GM19043 (cell line): ENCODE measurements around the gene NEDD4L.
"Not testable (repeated sequence)": the region's sequence is repeated elsewhere in the genome, so short reads cannot be mapped to it uniquely, and the experiment has no call there.

Source experiments
- ATAC-seq: cut with Tn5 transposase; IDR thresholded peaks from one replicate; pipeline ENCODE4 v1.9.1; 2021; ENCODE audit warnings: low read depth; ENCODE audit not compliant: unreplicated experiment

NEDD4L gene

DNA sequence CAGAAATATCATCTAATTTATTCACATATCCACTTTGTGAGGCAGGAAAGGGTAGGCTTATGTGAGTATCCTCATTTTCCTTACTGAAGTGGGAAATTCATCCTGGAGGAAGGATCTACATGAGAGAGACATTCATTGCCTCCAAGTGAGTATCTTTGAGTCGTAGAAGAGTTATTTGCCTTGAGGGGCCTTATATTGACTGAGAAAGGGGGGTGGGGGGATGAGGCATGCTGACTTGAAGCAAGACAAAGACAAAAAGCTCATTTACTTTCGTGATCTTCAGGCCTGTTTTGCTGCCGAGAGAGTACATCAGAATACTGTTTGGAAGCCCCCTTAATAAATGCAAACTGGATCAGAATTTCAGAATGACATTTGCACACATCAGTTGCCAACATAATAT lies 17.6 kb upstream of the NEDD4L start:
- no peak for ATAC-seq

DNA sequence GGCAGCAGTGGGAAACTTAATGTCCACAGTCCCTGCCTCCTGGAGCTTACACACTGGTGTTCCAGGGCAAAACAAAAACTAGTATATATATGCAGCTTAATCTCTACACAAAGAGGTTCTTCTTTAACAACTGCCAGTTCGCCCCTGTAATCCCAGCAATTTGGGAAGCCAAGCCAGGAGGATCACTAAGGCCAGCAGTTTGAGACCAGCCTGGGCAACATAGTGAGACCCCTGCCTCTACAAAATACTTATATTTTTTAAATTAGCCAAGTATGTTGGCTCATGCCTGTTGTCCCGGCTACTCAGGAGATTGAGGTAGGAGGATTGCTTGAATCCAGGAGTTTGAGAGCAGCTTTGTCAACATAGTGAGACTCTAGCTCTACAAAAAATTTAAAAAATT lies 17.2 kb upstream of the NEDD4L start:
- ATAC-seq, result no peak

DNA sequence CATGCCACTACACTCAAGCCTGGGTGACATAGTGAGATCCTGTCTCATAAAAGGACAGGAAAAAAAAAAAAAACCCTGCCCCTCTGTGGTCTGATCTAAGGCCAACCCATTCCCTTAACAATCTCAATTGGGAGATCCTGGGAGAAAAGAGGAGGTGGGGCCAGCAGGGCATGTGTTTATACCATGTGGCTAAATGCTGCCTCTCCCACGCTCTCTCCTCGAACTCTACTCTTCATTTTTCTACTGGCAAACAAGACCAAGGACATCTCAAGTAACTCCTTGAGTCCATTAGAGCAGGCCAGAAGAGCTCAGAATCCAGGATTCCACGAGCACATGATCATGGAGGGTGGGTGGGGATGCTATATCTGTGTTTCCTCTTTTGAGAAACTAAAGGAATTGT lies 16.7 kb upstream of the NEDD4L start:
- no peak for ATAC-seq

DNA sequence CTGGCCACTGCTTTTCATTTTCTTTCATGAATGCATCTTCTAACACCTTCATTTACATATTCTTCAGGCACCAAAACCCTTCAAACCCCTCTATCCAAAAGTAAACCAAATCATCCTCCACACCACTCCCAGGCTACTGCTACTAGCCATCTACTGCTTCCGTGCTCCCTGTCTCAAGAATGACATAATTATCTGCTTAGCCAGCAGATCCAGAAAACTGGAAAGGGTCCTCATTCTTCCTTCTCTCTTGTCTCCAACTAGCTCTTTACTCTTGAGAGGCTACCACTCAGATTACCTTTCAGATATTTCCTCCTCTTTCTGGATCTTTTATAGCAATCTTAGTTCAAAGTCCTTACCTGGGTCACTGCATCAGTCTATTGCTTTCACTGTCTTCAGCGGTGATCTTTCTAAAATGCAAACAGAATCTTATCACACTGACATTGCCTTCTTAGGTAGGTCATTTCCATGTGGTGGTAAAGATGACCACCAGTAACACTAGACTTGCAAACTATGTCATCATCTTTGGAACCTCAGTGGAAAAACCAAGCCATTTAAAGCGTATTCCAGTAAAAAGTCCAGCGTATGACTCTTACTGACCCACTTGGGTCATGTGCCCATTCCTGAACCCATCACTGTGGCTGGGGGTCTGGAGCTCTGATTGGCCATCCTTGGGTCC lies 15.8 kb upstream of the NEDD4L start:
- no peak for ATAC-seq

DNA sequence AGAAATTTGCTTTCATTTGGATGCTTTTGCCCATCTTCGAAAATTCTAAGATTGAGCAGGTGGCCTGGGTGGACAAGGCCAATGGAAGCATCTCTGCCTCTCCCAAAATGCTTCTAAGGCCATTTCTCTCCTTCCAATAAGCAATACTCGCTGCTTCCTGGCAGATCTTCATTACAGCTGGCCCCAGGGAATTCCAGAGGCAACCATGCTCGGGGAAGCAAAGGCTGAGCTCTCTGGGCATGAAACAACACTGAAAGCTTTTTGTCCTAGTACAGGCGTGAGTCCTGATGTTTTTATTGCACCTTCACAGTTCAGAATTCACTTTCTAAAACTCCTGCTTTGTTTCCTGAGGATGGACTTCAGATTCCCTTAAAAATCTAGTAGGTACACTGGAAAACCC lies 11.8 kb upstream of the NEDD4L start:
- no peak for ATAC-seq

DNA sequence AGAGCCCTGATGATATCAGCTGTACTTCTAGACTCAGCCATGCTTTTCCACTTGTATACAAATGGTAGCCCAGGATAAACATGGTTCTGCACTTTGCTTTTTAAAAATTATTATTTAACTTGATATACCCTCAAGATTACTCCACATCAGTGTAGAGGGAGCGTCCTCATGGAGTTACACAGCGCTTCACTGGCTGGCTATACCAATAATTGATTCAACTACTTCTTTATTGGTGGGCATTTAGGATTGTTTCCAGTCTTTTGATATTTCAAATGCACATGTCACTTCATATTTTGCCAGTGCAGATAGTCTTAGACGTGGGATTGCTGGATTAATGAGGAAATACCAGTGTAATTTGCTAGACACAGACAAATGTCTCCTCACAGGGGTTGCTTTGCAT lies 10.8 kb upstream of the NEDD4L start:
- no peak for ATAC-seq

DNA sequence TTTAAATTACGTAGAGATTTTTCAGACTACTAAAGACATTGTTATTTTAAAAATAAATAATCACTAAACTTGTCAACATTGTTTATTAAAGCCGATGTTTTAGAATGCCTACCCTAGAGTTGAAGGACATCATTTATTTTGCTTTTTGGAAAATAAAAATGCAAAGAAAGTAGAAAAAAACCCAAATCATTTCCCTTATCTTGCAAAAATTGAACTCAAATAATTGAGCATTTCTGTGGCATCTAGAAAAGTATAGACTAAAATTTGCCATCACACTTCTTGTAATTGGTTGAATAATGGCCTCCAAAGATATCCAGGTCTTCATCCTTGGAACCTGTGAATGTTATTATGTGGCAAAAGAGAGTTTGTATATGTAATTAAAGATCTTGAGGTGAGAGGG lies 9.7 kb upstream of the NEDD4L start:
- no peak for ATAC-seq

DNA sequence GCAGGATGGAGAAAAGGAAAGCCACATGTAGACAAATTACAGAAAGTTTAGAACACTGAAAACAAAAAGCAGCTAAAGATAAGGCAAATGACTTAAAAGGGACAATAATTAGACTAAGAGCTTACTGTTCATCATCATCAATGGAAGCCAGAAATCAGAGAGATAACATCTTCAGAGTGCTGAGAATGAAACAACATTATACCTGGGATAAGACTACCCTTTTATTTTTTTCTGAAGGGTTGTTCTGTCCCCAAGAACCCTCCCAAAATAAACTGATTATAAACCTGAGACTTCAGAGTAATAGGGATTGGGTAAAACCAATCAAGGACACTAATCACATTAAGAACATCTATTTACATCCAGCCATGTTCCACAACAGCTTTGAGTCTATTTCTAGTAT lies 6.9 kb upstream of the NEDD4L start:
- ATAC-seq, result no peak

DNA sequence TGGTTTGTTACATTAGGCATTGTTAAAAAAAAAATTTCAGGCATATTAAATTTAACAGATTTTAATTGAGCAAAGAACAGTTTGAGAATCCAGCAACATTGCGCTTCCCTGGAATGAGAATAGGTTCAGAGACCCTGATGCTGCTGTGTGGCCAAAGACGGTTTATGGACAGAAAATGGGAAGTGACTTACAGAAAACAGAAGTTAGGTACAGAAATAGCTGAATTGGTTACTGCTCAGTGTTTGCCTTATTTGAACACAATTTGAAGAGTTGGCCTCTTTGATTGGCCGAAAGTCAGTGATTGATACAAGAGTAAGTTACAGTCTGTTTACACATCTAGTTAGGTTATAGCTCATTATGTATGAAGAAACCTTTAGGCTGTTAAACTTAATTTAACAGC lies 6.0 kb upstream of the NEDD4L start:
- ATAC-seq, result no peak

DNA sequence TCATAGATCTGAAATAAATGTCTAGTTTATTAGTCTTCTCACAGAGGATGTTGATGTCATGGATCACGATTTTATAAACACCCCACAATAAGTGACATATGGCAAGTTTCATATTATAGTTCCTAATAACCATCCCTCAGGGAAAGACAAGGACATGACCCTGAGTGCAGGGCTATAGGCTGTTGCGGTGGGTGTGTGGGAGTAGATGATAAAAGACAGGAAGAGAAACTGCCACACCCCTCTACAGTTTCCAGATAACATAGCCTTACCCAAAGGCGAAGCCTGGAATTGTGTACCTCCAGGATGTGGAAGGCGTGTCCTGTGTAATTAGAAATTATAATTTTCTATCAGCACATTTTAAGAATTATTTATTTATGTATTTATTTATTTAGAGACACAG lies 2.4 kb upstream of the NEDD4L start:
- ATAC-seq, result no peak

DNA sequence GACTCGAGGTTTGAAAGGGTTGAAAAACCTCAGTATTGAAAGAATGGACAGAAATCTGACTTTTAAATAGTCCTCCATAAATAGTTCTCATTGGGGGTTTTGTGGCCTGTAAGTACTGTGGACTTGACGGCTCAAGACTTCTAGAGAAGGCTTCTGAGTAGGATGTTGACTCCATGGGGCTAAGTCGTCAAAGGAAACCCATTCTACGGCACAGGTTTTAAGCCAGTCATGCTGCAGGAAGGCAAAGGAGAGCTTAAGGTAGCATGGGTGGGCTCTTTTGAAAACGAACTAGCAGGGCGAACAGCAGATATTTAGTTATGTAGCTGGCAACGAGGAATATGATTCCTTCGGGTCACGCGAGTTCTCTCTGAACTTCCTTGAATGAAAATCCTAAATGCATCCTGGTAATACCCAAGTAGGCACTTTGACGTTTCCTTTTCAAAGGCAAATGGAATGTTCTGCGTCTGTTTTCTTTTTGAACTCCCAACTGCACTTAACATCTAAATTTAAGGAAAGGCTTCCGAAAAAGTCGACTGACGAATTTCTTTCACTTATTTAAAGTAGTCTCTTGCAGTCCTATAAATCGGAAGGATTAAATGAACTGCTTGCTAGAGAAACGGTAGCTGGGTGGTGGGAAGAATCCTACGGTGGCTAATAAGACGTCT lies 1.1 kb upstream of the NEDD4L start:
- no peak for ATAC-seq

DNA sequence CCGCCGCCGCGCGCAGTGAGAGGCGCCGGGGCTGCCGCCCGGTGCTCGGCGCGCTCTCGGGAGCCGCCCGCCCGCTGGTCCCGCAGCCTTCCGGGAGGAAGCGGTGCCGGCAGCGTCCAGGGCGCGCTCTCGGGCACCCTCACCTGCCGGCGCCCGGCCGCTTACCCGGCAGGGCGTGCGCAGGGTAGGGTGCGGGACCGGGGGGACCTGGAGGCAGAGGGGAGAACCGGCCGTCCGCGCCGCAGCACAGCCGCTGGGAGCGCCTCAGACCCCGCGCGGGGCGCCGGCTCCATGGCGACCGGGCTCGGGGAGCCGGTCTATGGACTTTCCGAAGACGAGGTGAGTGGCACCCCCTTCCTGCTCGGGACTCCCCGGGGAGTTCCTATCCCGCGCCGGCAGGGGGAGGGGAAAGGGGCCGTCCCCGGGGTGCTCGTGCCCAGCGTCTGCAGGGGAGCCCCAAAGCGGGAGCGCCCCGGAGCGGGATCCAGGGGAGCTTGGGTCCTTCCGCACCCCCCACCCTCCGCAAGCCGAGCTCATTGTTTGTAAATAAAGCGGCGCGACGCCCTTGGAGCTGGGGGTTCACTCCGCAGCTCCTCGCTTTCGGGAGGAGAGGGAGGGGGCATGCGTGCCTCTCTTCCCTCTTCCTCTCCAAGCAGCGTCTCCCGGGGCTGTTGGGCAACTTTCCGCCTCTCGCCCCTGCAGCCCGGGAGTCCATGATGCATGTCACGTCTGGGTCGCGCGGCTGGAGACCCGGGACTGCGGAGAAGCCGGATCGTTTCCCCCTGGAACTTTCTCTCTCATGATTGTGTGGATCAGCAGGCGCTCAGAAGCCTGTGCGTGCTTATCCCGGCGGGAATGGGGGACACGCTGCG lies 580 bp downstream of the NEDD4L start:
- ATAC-seq, result peak; percentile 31

DNA sequence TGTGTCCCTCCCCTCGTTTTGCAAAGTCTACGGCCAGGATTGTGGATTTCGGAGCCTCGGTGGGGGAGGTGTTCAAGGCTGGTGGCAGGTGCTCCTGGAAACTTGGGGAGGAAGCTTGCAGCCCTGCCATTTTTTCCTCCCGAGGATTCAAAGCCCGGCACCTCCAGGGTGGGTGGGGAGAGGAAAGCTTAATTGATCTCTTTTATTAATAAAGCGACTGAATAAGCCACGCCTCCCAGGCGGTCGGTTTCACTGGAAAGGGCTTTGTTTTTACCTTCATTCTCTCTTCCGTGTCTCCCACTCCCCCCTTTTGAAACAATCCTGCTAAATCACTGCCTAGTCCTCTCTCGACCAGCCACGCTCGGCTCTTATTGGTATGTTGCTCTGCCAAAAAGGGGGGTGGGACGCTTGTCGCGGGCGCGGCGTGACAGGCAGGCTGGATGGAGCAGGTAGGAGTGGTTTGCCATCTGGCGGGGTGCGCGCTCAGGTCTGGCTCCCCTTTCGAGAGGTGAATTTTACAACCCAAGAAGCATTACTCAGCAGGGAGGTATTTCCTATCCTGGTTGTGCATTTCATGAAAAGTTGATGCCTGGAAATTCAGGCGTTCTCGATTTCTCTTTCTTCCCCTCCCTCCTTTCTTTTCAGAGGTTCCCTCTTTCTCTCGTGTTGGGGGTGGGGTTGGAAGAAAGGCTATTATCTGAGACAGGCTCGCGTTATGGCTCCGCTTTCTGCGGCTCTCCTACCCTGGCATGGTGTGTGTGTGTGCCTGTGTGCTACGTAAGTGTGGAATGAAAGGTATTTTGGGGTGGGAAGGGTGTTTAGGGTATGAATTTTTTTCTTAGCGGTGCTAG lies 1.4 kb downstream of the NEDD4L start:
- ATAC-seq, result no peak

DNA sequence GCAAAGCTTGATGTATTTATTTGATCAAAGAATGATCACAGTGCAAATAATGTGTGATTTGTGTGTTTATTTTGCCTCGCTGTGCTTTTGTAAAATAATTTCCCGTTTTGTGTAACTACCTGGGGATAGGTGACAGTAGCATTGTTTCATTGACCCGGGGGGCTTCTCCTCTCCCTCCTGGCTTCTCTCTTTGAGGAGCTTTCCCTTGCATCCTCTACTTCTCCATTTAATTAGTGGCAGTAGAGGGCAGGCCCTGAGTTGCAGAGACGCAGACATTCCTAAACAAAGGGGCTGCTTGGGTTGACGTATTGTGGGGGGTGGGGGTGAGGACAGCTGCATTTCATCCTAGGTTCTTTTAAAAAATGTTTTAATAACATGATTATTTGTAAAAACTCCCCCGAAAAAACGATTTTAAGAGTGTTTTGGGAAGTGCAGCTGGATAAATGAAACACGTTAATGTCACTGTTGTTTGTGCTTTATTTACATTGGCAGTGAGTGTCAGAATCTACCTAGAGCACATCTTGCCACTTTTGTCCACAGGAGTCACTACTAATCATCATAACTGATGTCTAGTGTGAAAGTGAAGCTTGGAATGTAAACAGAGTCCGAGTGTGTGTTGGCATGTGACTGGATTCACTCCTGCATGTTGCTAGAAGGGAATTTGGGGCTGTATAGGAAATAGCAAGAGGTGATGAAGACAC lies 2.2 kb downstream of the NEDD4L start:
- no peak for ATAC-seq

DNA sequence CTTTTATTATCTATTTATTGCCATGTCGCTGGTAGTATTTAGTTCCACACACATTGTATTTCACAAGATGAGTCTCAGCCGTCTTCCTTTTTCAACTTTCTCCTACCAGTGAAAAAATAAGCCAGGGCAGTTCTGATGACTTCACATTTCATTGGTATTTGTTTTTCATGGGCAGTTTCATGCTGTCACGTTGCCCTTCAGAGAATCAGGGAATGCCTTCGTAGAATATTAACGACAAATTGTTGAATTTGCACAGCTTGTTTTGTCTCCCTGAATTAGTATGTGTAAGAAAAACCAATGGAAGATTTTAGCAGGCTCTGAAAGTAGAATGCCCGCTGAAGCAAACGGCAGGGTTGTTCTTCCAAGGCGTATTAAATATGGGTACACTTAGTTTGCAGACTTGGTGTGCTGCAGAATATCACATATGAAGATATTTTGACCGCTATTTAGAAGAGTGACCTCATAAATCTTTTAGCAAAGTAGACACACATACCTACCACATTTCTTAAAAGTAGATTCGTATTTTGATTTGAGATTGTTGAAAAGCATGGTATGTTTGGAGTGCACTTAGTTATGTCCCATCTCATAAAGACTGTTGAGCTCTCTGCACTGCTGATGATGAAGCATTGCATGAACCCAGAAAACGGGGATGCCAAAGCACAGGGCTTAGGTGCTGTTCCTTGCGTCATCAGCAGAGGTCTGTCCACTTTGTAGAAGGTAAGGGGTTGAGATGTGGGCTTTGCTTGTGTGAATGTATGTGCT lies 2.9 kb downstream of the NEDD4L start:
- no peak for ATAC-seq

DNA sequence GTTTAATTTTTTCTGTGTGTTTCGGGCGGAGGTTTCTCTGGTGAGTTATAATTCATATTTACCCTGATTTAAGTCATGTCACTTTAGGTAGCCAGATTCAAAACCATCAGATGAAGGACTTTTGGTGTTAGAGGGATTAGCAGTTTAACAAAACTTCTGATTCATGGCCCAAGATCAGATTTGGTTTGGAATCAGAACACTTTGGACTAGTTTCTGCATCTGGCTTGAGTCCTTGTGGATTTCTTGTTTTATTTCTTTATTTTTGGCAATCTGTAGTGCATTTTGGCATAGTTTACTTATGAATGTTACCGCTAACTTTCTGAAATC lies 3.5 kb downstream of the NEDD4L start:
- no peak for ATAC-seq

DNA sequence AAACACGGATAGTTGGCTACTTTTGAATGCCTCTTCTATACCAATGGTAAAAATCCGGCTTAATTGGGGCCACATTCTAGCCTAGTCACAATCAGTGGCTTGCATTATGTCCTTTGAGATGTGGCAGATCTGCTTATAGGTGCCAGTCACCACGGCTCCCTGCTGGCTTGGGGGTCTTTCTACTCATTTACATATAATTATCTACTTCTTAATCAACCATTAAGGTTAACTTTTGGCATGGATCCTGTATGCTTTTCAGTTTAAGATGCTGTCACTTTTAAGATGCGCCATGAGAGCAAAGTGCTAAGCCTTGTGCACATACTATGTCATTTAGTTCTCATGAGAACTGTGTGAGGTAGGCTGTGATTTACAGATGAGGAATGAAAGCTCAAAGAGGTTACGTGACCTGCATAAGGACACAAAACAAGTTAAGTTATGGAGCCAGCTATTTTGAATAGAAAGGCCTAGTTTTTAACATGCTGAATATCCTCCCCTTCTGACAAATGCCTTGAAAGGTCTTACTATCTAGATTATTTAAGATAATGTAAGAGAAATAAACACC lies 4.1 kb downstream of the NEDD4L start:
- no peak for ATAC-seq

DNA sequence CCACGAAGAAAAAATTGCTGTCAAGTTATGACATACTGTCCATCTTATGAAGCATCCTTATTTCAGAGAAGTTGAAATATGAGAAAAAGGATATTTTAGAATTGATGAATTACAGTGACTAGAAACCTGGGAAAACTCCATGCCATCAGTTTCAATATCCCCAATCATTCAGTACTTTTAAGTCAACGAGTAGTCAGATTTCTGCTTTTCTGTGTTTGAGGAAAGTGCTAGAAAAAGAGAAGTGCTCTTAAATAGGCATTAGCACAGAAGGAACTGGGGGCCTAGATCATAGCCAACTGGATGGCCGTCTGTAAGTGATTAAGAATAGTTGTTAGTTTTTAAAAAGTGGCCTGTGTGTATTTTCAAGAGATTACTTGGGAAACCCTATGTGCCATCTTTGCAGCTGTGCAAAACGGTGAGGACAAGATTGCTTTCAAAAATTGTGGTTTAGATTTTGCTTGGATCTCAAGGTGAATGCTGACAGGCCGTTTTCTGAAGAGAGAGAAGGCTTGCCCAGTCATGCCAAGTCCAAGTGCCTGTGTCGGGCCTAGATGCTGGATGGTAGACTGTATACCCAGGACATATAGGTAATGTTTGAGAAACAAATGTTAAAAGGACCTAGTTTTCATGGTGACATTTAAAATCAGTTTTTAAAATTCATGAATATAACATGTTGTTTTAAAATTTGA lies 5.1 kb downstream of the NEDD4L start:
- no peak for ATAC-seq

DNA sequence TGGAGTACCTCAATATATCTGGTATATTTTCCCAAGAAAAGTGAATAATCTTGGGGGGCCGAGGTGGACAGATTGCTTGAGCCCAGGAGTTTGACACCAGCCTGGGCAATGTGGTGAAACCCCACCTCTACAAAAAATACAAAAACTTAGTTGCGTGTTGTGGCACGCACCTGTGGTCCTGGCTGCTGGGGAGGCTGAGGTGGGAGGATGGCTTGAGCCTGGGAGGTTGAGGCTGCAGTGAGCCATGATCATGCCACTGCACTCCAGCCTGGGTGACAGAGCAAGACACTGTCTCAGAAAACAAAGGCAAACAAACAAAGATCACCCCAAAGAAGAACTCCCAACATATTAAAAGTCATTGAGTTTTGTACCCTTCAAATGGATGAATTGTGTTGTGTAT lies 6.9 kb downstream of the NEDD4L start:
- not testable (repeated sequence) for ATAC-seq
